Gastroesophageal sphincter (tissue), 3 donors: Measurements from ENCODE around the gene METAP1D.

ENCODE experiments used
- CTCF ChIP-seq, 4 experiments: fragments of 200-600 bp in 2 of 4; fragments of 450-650 bp in 2 of 4; sonication (generic) in 1 of 4; IDR thresholded peaks; one replicate each; pipeline ENCODE4 v1.5.1; 2017 to 2019; ENCODE audit warnings: antibody characterized with exemption in 4 of 4, mild to moderate bottlenecking in 2 of 4, moderate library complexity in 2 of 4
- POLR2A ChIP-seq, 2 donors: fragments of 450-650 bp; IDR thresholded peaks; one replicate each; pipeline ENCODE4 v1.6.1; 2017; ENCODE audit warnings: antibody characterized with exemption in 2 of 2, mild to moderate bottlenecking in 2 of 2, moderate library complexity in 1 of 2

GRCh38 chr2:171972329-171972982 lies 27.3 kb upstream of the METAP1D start:
- TF ChIP-seq CTCF (IDR thresholded peaks at IDR 0.05) = no peak
- TF ChIP-seq POLR2A (IDR thresholded peaks at IDR 0.05) = no peak
